ENCODE data around the gene HBEGF. TPM values are rescaled to one million over a fixed set of nuclear protein-coding genes. Genes with fewer than 3 reads are reported as not detected.

HBEGF gene
- total and polyA plus RNA-seq, 2 experiments from 2014 or later: 4.9 to 9.5 TPM

DNA sequence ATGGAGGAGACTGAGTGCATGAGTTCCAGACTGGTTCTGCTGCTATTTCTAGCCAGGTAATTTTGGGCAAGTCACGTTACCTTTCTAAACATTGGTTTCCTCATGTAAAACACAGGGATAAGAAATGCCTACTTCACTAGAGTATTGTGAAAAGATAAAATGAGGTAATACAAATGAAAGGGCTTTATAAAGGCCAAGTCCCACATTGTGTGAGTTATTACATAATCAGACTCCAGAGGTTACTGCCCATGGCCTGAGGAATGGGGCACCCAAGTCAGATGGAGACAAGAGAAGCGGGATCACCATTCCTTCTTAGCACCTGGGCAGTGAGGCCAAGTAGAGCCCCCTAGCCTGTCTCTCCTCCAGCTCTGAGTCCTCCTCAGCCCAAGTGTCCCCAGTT is 7.5 kb downstream of the HBEGF start:
- H3K36me3 ChIP-seq (ENCODE audit: low read depth): peaks cover 2% of the 10 kb centered on the region; the same call in 1 of the 2 replicates
- H3K4me1 ChIP-seq (ENCODE audit: insufficient read depth): peaks cover 14% of the 10 kb centered on the region
- no peak overlapping the region for H3K4me2 ChIP-seq (ENCODE audit: unreplicated experiment)
- no peaks in the 10 kb centered on the region for H3K9me3 ChIP-seq (ENCODE audit: low read depth)
- no peak overlapping the region for H3K4me3 ChIP-seq
- in situ Hi-C loops (cut with MboI): no loop called here
- no peak overlapping the region for H3K9ac ChIP-seq
- H3K27ac ChIP-seq: peak overlapping the region; percentile 39
- H3K9me2 ChIP-seq (ENCODE audit: insufficient read depth): no peaks in the 10 kb centered on the region
- peak; percentile 42 for DNase-seq
- H4K20me1 ChIP-seq (ENCODE audit: insufficient read depth): no peaks in the 10 kb centered on the region
- TF ChIP-seq EZH2 (IDR thresholded peaks at IDR 0.05; ENCODE audit: insufficient read depth, poor library complexity, severe bottlenecking) (no peak), EZH2phosphoT487 (IDR thresholded peaks at IDR 0.05; ENCODE audit: insufficient read depth, low read depth) (no peak)
- no peaks in the 10 kb centered on the region for H3K27me3 ChIP-seq (replicated peaks; ENCODE audit: insufficient read depth)
- H3F3A ChIP-seq (ENCODE audit: insufficient read depth): peaks cover 38% of the 10 kb centered on the region
- 93 to 98% methylated on average over 2 of the region's 2 CpGs for WGBS, 2 experiments (ENCODE audit: low coverage in 1 of 2, low lambda C conversion rate in 2 of 2, missing lambda C conversion rate in 2 of 2)
- no peaks in the 10 kb centered on the region; the same call in 1 of the 2 replicates for H3K79me2 ChIP-seq (ENCODE audit: insufficient read depth)
- H2AFZ ChIP-seq: no peak overlapping the region

DNA sequence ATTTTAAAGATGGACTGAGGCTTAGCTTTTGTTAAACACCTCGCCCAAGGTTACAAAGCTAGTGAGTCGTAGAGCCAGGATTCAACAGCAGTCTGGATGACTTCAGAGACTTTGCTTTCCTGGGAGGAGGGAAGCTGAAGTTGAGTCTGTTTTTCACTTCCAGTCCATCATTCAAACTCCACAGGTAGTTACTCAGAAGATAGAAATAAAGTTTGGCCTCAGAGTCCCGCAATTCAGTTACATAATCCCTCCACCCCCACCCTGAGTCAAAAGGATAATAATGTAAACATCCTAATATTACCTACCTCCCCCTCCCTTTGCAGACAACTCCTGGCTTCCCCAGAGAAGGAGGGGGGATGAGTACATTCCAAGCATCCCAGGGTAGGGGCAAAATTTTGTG is 8.1 kb downstream of the HBEGF start:
- H3K9me2 ChIP-seq (ENCODE audit: insufficient read depth): no peaks in the 10 kb centered on the region
- H3K36me3 ChIP-seq (ENCODE audit: low read depth): peaks cover 5% of the 10 kb centered on the region; the same call in 1 of the 2 replicates
- TF ChIP-seq EZH2phosphoT487 (IDR thresholded peaks at IDR 0.05; ENCODE audit: insufficient read depth, low read depth) (no peak), EZH2 (IDR thresholded peaks at IDR 0.05; ENCODE audit: insufficient read depth, poor library complexity, severe bottlenecking) (no peak)
- H3K27me3 ChIP-seq (replicated peaks; ENCODE audit: insufficient read depth): no peaks in the 10 kb centered on the region
- no peaks in the 10 kb centered on the region; the same call in 1 of the 2 replicates for H3K79me2 ChIP-seq (ENCODE audit: insufficient read depth)
- in situ Hi-C loops (cut with MboI): no loop called here
- no peak overlapping the region for H3K4me3 ChIP-seq
- WGBS, 2 experiments (ENCODE audit: low coverage in 1 of 2, low lambda C conversion rate in 2 of 2, missing lambda C conversion rate in 2 of 2): 24 to 30% methylated on average over 3 of the region's 3 CpGs
- H4K20me1 ChIP-seq (ENCODE audit: insufficient read depth): no peaks in the 10 kb centered on the region
- peaks cover 14% of the 10 kb centered on the region for H3K4me1 ChIP-seq (ENCODE audit: insufficient read depth)
- H3F3A ChIP-seq (ENCODE audit: insufficient read depth): peaks cover 38% of the 10 kb centered on the region
- no peak overlapping the region for H2AFZ ChIP-seq
- DNase-seq: peak; percentile 77
- peak overlapping the region; percentile 39 for H3K27ac ChIP-seq
- no peaks in the 10 kb centered on the region for H3K9me3 ChIP-seq (ENCODE audit: low read depth)
- no peak overlapping the region for H3K4me2 ChIP-seq (ENCODE audit: unreplicated experiment)
- no peak overlapping the region for H3K9ac ChIP-seq

DNA sequence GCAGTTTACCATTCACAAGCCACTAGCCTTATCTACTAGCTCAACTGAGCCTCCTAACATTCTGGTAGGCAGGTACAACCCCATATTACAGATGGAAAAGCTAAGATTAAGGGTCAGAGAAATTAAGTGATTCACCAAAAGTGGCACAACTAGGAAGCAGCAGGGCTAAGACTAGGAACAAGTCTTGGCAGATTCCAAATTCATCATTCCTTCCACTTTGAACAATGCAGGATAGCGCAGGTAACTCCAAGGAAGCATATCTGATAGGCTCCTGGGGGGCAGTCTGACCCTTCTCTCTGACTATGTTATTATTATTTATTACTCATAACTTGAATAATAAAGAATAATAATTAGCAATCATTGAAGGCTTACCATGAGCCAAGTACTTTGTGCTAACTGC is 8.5 kb downstream of the HBEGF start:
- Histone ChIP-seq H3K4me2 (ENCODE audit: unreplicated experiment) (no peak overlapping the region), H2AFZ (no peak overlapping the region), H3F3A (ENCODE audit: insufficient read depth) (peaks cover 38% of the 10 kb centered on the region), H3K9ac (no peak overlapping the region), H3K79me2 (ENCODE audit: insufficient read depth) (no peaks in the 10 kb centered on the region; the same call in 1 of the 2 replicates), H3K9me2 (ENCODE audit: insufficient read depth) (no peaks in the 10 kb centered on the region), H3K36me3 (ENCODE audit: low read depth) (peaks cover 5% of the 10 kb centered on the region; the same call in 1 of the 2 replicates), H4K20me1 (ENCODE audit: insufficient read depth) (no peaks in the 10 kb centered on the region), H3K4me3 (no peak overlapping the region), H3K4me1 (ENCODE audit: insufficient read depth) (peaks cover 14% of the 10 kb centered on the region), H3K9me3 (ENCODE audit: low read depth) (no peaks in the 10 kb centered on the region), H3K27ac (peak overlapping the region; percentile 39), H3K27me3 (replicated peaks; ENCODE audit: insufficient read depth) (no peaks in the 10 kb centered on the region)
- in situ Hi-C loops (cut with MboI): no loop called here
- DNase-seq: no peak
- TF ChIP-seq EZH2 (IDR thresholded peaks at IDR 0.05; ENCODE audit: insufficient read depth, poor library complexity, severe bottlenecking): no peak
- no peak for TF ChIP-seq EZH2phosphoT487 (IDR thresholded peaks at IDR 0.05; ENCODE audit: insufficient read depth, low read depth)
- WGBS, 2 experiments (ENCODE audit: low coverage in 1 of 2, low lambda C conversion rate in 2 of 2, missing lambda C conversion rate in 2 of 2): 100% methylated on average over 1 of the region's 1 CpG

DNA sequence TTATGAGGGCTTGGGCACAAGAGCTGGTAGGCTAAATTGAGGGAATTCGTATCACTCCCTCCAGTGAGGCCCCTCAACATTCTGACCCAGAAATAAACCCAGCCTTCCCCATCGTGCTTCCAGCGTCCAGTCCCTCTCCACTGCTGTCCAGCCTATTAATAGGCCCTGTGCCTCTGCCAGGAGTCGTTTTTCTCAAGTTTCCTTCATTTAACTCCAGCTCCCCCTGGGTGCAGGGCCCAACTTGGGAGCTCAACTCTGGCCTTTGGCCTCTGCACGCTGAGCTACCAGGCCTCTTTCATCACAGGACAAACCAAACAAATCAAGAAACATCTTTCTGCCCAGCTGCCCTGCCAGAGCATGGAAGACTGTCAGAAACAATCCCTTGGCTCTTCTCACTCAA is 10.0 kb downstream of the HBEGF start:
- no peaks in the 10 kb centered on the region for H3K27me3 ChIP-seq (replicated peaks; ENCODE audit: insufficient read depth)
- no peak overlapping the region for H3K4me3 ChIP-seq
- no peaks in the 10 kb centered on the region for H3K9me3 ChIP-seq (ENCODE audit: low read depth)
- H3K9ac ChIP-seq: no peak overlapping the region
- no peak overlapping the region for H3K27ac ChIP-seq
- peaks cover 47% of the 10 kb centered on the region for H3F3A ChIP-seq (ENCODE audit: insufficient read depth)
- 41 to 54% methylated on average over 5 of the region's 5 CpGs for WGBS, 2 experiments (ENCODE audit: low coverage in 1 of 2, low lambda C conversion rate in 2 of 2, missing lambda C conversion rate in 2 of 2)
- no peak for DNase-seq
- no peak overlapping the region for H3K4me2 ChIP-seq (ENCODE audit: unreplicated experiment)
- no peak for TF ChIP-seq EZH2phosphoT487 (IDR thresholded peaks at IDR 0.05; ENCODE audit: insufficient read depth, low read depth)
- no peak for TF ChIP-seq EZH2 (IDR thresholded peaks at IDR 0.05; ENCODE audit: insufficient read depth, poor library complexity, severe bottlenecking)
- no peak overlapping the region for H2AFZ ChIP-seq
- no peaks in the 10 kb centered on the region; the same call in 1 of the 2 replicates for H3K79me2 ChIP-seq (ENCODE audit: insufficient read depth)
- H4K20me1 ChIP-seq (ENCODE audit: insufficient read depth): no peaks in the 10 kb centered on the region
- H3K4me1 ChIP-seq (ENCODE audit: insufficient read depth): peaks cover 14% of the 10 kb centered on the region
- peaks cover 5% of the 10 kb centered on the region; the same call in 1 of the 2 replicates for H3K36me3 ChIP-seq (ENCODE audit: low read depth)
- no peaks in the 10 kb centered on the region for H3K9me2 ChIP-seq (ENCODE audit: insufficient read depth)
- in situ Hi-C loops (cut with MboI): no loop called here

Data from GM23248 (cell line).